SHP77 treated with DMSO at 0.1 percent for 48 hours (cell line): Measurements from ENCODE around the gene ZNF367.

ENCODE experiments used
- DNase-seq: peaks from one replicate; lab custom pipeline; 2025; lab: John Stamatoyannopoulos, UW

Gene ZNF367

DNA sequence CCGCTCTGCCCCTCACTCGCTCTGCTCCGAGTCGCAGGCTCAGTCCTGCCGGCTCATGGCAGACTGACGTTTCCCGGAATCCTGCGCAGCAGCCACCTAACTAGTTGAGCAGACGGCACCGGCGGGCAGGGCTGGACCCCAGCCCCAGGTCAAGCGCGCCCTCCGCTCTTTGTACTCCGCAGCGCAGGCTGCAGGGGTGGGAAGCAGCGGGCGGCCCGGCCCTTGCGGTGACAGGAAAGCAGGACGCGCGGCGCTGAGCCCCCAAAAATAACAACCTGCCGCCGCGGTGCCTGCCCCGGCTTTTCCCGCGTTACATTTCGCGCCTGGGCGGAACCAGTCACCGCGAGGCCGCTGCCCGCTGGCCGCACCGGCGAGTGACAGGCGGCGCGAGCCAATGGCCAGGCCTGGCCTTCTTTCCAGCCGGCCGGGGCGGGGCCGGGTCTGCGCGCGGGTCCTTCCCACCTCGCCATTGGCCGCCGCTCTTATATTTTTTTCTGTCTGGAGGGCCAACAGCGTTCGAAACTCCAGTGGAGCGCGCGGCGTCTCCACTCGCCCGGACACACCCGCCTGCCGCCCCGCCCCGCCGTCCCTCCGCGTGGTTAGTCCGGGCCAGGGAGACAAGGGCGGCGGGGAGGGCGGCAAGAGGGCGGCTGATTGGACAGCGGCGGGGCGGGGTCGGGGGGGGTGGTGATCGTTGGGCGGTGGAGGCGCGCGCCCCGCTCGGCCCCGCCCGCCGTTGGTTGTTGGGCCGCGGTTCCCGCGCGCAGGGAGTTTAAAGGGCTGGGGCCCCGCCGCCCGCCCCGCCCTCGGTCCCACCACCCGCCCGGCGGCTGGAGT is at the start of gene ZNF367:
Gene ZNF367 (minus strand): TSS at position 288 of the 837 bp plus-strand sequence. CDS start 338 bp downstream, outside the sequence.
- DNase-seq, result peak; percentile 90

DNA sequence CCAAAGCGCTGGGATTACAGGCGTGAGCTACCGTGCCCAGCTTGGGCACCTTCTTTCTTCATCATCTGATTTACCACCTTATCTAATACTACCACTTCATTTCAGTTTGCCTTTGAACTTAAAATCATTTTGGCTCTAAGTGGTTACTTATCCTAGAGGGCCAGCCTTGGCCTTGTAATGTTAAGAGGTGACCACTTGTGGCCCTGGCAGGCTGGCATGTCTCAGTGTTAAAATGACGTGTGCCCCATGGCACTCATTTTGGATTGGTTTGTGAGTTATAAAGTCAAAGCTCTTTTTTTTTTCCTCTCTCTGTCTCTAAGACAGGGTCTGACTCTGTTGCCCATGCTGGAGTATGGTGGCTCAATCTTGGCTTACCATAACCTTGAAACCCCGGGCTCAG is 49.6 kb upstream of the ZNF367 start:
- no peak for DNase-seq

DNA sequence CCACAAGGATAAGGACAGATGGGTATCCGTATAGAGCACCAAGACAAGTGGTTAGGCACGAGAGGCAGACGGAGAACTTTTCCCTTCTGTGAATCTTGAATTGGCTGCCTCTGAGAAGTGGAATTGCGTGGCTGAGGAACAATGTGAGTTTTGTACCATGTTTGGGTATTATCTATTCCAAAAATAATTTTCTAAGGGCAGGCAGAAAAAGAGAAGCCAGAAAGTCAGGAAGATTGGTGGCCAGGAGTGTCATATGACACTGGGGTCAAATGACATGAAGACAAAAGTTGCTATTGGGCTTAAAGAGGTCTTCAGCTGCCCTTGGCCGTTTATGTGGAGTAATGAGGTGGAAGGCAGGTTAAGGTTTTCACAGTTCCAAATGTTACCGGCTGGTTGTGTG is 46.3 kb upstream of the ZNF367 start:
- DNase-seq, result no peak

DNA sequence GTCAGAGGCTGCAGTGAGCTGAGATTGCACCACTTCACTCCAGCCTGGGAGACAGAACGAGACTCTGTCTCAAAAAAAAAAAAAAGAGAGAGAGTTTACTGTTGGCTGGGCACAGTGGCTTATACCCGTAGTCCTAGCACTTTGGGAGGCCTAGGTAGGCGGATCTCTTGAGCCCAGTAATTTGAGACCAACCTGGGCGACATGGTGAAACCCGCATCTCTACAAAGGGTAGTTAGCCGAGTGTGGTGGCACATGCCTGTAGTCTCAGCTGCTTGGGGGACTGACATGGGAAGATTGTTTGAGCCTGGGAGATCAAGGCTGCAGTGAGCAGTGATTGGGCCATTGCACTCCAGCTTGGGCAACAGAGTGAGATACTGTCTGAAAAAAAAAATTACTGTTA is 44.4 kb upstream of the ZNF367 start:
- no peak for DNase-seq

DNA sequence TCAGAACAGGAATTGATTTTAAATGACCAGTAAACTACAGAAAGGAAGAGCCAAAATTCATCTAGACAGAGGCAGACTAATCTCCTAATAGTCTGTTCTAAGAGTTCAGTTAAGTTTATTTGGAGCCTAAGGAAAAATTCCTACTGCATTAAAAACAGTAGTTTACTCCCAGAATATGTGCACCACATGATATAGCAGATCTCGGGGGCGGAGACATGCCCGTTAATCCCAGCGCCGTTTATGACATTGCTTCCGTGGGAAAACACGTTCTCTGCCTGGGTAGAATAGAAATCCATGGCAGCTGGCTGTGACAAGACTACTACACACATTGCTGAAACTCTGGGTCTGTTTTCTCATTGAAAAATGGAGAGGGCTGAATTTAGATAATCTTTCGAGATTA is 43.2 kb upstream of the ZNF367 start:
- DNase-seq, result no peak

DNA sequence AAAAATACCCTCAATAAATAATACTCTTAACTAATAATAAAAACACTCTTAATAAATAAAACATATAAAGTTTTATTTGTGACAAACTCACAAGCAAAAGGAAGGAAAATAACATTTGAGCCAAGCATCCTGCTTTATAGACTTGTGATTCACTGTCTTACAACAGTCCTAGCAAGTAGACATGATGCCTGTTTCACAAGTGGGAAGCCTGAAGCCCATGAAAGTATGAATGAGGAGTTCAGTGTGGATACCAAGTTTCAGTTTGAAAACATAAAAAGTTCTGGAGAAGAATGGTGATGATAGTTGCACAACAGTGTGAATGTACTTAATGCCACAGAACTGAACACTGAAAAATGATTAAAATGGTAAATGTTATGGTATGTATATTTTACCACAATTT is 42.7 kb upstream of the ZNF367 start:
- DNase-seq, result no peak

DNA sequence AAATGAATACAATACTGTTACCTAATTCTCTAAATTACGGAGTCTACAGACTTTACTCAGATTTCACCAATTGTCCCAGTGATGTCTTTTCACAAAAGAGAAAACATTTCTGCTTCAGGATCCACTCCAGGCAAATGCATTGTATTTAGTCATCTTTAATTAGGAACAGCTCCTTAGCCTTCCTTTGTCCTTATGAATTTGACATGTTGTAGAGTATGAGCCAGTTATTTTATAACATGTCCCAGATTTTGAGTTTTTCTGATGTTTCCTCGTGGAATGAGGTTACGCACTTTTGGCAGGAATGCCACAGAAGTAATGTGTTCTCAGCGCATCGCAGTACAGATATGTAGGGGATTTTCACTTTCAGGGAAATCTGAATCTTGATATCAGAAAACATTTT is 42.3 kb upstream of the ZNF367 start:
- DNase-seq, result no peak

DNA sequence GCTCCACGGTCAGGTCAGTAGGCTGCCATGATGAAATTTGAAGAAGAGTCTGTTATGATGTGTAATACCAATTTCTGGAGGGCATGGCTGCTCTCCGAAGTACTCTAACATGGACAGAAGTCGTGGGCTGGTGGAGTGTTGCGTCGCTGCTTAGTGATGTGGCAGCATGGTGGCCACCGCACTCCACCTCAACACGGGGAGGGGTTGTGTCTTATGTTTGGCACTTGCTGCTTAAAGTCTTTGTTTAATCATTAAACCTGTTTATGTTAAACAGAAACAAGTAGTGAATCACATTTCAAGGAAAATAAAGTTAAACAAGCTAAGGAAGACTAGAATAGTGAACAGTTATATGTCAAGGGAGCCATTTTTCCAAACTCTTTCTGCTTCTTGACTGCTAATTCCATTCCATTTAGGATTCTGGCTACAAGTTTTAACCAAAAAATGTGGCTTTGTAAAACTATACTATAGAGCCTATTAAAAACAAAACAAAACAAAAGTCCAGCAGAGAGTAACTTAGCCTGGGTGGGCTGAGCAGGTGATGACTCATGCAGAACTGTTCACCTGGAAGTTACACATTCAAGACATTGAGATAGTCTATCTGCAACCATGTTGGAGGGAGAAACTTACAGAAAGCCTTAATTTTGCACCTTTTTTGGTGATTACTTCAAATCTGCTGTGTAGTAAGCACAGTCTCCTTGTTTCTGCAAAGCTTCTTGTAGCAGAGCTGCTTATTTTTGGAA is 41.3 kb upstream of the ZNF367 start:
- no peak for DNase-seq

DNA sequence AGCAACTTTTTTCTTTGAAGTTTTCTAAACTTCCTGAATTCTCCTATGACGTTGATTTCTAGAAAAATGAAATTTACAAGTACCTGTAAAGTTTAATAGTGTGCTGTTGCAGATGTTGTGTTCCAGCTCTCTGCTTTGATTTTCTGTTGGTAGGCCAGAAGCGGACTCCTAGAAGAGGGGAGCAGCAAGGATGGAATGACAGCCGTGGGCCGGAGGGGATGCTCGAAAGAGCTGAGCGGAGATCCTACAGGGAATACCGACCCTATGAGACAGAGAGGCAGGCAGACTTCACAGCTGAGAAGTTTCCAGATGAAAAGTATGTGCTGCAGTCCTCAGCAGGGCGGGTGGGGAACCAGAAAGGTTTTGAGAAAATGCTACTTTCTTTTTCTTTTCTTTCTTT is 40.1 kb upstream of the ZNF367 start:
- DNase-seq, result no peak

DNA sequence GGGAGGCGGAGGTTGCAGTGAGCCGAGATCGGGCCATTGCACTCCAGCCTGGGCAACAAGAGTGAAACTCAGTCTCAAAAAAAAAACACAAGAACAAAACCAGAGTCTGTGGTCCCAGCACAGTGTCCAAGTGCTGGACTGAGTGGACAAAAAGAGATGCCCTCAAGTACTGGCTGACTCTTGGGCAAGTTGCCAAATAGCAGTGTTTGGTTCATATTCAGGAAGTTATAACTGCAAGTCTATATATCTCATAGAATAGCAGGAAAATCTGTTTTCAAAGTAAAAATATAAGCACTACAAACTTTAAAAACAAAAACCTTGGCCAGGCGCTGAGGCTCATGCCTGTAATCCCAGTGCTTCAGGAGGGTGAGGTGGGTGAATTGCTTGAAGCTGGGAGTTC is 39.1 kb upstream of the ZNF367 start:
- no peak for DNase-seq

DNA sequence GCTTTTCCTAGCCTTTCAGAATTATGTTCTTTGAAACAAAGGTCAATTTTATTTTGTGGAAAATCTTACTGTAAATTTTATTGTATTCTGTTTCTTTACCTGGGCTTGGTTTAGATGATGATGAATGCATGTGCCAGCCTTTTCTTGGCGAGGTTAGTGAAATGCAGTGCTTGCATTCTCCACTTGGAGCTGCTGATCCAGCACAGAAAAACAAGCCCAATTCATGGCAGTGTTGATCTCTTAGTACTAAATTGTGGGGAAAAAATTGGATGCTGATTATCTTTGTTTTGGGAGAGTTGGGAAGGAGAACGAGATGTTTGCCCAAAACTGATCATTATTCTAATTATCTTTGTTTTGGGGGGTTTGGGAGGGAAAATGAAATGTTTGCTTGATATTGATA is 35.5 kb upstream of the ZNF367 start:
- DNase-seq, result no peak

DNA sequence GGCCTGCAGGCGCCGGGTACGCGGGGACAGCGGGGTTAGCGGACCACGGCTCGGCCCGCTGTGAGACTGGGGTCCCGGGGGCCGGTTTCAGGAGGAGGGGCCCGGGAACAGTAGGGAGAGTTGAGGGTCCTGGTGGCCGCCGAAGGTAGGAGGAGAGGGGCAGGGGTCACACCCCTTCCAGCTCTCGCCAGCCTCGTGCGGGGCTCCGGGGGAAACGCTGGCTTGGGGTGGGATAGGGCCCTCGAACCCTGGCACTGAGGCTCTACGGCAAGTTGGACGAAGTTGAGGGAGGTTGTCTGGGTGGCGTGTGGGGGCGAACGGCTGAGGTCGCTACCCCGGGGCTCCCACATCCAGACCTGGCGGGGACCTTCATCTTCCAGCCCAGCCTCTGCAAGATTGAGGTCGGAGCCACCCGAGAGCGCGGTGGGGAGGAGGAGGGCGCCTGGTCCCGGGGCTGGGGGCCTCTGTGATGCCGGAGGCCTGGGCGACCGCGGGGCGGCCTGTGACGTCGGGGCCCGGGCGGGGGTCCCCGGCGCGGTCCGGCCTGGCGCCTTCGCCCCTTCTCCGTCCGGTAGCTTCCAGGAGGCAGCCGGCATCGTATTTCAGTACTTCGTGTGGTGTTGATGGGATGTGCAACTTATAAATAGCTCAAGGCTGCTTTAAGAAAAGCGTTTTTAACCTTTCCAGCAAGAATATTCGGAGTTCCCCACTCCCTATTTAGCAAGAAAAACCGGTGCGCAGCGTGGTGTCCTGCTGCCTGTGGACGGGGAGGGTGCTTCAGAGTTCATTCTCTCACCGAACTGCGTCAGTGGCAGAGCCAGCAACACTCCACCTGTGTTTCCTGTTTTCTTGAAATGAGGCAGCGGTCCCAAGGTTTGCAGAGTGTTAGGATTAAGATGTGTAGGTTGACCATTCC is 32.7 kb upstream of the ZNF367 start:
- no peak for DNase-seq

DNA sequence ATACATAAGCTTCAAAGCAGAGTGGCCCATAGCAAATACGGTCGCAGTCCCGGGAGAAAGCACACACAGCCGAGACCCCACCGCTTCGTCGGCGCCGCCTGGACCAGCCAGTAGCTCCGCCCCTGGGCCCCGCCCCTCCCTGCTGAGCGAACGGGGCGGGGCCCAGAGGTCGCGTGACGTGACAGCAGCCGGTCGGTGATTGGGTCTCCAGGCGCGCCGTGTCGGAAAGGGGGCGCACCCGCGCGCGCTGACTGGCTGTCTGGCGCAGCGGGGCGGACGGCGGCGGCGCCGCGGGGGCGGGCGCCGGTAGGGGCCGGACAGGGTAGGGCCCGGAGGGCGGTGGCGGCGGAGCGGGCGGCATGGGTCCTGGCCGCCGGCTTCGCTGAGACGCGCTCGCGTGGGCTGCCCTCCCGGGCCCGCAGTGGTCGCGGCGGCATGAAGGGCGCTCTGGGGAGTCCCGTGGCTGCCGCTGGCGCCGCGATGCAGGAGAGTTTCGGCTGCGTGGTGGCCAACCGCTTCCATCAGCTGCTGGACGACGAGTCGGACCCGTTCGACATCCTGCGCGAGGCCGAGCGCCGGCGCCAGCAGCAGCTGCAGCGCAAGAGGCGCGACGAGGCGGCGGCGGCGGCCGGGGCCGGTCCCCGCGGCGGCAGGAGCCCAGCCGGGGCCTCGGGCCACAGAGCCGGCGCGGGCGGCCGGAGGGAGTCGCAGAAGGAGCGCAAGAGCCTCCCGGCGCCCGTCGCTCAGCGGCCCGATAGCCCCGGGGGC is 31.9 kb upstream of the ZNF367 start, which contains the start of gene HABP4:
Gene HABP4 (plus strand): TSS at position 325 of the 768 bp plus-strand sequence. CDS start 111 bp downstream, at position 436.
- peak; percentile 63 for DNase-seq

DNA sequence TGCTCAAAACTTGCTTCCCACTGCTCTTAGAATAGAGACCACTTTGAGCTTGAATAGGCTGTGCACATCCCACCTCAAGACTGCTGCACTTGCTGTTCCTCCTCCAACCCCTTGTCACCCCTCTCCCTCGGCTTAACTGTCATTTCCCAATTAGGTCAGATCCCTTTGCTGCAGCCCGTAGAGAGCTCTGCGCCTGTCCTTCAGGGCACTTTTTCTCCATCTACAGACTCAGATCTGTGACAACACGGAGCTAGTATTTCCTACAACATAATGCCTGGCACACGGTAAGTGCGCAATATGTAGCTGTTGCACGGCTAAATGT is 31.3 kb upstream of the ZNF367 start:
- DNase-seq, result no peak

DNA sequence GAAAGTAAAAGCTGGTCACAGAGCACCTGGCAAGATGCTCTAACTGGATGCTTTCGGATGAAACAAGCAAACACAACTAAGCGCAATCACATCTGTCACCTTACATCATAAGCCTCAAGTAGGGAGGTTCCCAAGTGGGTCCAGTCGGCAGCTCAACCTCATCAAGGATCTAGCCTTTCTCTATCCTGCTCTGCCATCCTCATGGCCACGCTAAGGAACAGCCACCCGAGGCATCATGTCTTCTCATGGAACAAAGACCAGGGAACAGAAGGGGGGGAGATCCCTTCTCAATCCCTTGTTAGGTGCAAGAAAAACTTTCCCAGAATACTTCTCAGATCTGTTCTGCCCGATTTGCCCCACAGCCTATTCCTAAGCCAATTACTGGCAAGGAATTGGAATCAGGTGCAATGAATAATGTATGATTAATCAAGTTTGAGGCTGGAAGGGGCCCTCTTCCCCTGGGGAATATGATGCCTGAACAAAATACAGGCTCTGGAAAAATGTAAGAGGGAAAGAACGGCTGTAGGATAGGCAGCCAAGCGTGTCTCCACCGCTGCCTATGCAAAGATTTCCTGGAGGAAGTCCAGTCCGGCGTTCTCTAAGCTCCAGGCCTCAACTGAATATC is 30.5 kb upstream of the ZNF367 start:
- no peak for DNase-seq

DNA sequence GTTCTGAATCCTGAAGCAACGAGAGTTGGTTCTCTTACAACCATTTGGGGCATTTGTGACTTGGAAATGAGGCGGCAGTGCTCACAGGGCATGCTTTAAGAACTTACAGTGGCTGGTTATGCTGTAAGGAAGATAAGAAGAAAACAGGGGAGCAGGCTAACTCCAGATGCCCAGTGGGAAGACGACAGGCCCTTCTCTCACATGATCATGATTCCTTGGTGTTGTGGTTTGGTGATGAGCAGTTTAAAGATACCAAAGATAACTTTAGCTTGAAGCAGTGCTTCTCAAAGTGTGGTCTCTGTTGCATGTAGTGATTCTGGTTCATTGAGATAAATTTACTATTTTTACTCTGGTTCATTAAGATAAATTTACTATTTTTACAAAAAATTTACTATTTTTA is 29.2 kb upstream of the ZNF367 start:
- no peak for DNase-seq

DNA sequence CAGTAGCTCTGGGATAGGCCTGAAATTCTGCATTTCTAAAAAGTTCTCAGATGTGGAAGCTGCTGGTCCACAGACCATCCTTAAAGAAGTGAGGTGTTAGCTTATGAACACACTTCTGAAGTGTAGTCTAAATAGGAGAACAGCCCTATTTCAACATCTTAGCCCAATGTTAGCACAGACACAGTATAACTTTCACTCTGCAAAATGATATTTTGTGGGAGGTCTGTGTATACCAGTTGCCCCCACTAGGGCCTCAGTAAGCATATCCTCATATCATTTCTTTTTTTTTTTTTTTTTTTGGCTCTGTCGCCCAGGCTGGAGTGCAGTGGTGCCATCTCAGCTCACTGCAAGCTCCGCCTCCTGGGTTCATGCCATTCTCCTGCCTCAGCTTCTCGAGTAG is 24.3 kb upstream of the ZNF367 start:
- DNase-seq, result no peak

DNA sequence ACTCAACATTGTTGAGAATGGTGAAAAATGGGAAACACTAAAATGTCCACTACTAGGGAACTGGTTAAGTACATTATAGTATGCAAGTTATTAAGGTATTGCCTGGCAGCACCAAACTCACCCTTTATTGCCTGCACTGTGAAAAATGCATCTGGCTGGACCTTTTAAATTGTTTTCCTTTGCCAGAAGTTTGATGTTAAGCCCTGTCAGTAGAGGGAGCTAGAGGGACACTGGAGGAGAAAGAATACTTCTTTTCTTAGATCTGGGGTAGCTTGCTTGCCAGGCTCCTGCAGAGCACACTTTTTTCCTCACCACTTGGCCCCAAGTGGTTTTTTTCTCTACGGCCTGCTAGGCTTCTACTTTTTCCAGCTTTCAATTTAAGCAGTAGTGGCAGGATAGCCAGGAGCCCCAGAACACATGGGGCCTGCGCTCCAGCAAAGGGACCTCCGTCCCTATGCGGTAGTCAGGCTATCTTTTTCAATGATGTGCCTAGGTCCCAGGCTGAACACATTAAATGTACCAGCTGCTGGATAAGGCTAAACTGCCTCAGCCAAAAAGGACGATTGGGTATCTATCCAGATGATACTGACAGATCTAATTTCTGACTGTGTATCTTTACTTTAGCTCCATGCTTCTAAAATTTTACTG is 23.8 kb upstream of the ZNF367 start:
- no peak for DNase-seq

DNA sequence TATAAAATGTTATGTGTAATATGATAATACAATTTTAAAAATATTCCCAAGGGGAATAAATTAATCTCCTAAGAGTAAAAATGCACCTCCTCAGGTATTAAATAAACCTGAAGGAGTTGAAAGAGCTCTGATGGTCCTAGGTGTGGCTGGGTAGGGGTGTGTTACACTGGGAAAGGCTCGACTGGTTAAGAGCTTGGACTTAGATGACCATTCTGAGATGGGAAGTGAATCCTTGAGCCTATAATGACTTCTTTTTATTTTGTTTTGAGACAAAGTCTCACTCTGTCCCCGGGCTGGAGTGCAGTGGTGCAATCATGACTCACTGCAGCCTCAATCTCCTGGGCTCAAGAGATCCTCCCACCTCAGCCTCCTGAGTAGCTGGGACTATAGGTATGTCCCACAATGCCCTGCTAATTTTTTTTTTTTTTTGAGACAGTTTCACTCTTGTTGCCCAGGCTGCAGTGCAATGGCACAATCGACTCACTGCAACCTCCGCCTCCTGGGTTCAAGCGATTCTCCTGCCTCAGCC is 22.6 kb upstream of the ZNF367 start:
- no peak for DNase-seq

DNA sequence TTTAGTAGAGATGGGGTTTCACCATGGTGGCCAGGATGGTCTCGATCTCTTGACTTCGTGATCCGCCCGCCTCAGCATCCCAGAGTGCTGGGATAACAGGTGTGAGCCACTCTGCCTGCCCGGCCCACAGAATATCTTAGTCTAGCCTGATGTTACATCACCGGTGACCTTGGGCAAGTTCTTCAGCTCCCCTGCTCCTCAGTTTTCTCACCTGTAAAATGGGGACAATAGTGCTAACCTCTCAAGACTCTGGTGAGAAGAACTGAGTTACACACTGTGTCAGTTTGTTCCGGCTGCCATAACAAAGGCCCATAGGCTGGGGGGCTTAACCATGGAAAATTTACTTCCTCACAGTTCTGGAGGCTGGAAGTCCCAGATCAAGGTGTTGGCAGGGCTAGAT is 19.3 kb upstream of the ZNF367 start:
- DNase-seq, result no peak
